PFSK-1 (cell line): Measurements from ENCODE around the gene TTF2.

Experiments
- FOXP2 ChIP-seq: optimal IDR thresholded peaks from 2 replicates; pipeline ENCODE3; 2011; ENCODE audit warnings: borderline replicate concordance, control low read depth, inconsistent platforms; ENCODE audit not compliant: insufficient read depth; ENCODE audit errors: extremely low read length, extremely low read depth
- POLR2AphosphoS5 ChIP-seq: IDR thresholded peaks from 2 replicates; pipeline ENCODE4 v1.6.1; 2012; ENCODE audit warnings: low read depth, mild to moderate bottlenecking, control low read depth, low read length, moderate library complexity
- SIN3A ChIP-seq: IDR thresholded peaks from 2 replicates; pipeline ENCODE4 v1.6.1; 2012; ENCODE audit warnings: mild to moderate bottlenecking, low read length, moderate library complexity, borderline replicate concordance; ENCODE audit not compliant: insufficient read depth
- TAF1 ChIP-seq: IDR thresholded peaks from 2 replicates; pipeline ENCODE4 v1.6.1; 2012; ENCODE audit warnings: low read length, control low read depth, borderline replicate concordance; ENCODE audit not compliant: insufficient read depth
- TF ChIP-seq, protein P1 (sequence below), 2 experiments: IDR thresholded peaks; 2 replicates each; pipeline versions ENCODE4 v1.6.1 to v1.8.0; 2011 to 2012; ENCODE audit warnings: low read depth in 2 of 2, low read length in 2 of 2, control low read depth in 1 of 2, inconsistent platforms in 1 of 2, mild to moderate bottlenecking in 1 of 2, moderate library complexity in 1 of 2; ENCODE audit not compliant: insufficient read depth in 1 of 2

Gene TTF2

DNA sequence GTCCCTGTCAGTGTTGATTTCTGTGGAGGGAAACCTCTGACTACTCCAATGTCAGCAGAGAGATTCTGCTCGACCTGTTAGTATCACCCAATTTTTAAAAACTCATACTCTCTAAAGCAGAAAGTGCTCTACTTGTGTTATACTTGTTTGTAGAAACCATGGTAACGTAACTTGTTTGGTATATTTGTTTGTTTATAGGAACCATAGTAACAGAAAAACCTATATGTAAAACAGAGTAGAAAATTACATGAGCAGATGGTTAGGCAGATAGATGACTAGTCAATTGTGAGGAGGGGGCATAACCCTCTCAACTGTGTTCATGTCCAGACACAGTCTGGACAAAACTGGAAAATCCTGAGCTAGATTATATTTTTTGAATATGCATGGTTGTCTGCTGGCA is 54.8 kb downstream of the TTF2 start:
- no peak for TF ChIP-seq SIN3A
- TF ChIP-seq TAF1: no peak
- no peak for TF ChIP-seq FOXP2
- no peak for TF ChIP-seq POLR2AphosphoS5
- TF ChIP-seq, protein P1, sequence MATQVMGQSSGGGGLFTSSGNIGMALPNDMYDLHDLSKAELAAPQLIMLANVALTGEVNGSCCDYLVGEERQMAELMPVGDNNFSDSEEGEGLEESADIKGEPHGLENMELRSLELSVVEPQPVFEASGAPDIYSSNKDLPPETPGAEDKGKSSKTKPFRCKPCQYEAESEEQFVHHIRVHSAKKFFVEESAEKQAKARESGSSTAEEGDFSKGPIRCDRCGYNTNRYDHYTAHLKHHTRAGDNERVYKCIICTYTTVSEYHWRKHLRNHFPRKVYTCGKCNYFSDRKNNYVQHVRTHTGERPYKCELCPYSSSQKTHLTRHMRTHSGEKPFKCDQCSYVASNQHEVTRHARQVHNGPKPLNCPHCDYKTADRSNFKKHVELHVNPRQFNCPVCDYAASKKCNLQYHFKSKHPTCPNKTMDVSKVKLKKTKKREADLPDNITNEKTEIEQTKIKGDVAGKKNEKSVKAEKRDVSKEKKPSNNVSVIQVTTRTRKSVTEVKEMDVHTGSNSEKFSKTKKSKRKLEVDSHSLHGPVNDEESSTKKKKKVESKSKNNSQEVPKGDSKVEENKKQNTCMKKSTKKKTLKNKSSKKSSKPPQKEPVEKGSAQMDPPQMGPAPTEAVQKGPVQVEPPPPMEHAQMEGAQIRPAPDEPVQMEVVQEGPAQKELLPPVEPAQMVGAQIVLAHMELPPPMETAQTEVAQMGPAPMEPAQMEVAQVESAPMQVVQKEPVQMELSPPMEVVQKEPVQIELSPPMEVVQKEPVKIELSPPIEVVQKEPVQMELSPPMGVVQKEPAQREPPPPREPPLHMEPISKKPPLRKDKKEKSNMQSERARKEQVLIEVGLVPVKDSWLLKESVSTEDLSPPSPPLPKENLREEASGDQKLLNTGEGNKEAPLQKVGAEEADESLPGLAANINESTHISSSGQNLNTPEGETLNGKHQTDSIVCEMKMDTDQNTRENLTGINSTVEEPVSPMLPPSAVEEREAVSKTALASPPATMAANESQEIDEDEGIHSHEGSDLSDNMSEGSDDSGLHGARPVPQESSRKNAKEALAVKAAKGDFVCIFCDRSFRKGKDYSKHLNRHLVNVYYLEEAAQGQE (IDR thresholded peaks at IDR 0.05; ENCODE audit: insufficient read depth in 1 of 2, low read depth in 2 of 2, low read length in 2 of 2): no peak

DNA sequence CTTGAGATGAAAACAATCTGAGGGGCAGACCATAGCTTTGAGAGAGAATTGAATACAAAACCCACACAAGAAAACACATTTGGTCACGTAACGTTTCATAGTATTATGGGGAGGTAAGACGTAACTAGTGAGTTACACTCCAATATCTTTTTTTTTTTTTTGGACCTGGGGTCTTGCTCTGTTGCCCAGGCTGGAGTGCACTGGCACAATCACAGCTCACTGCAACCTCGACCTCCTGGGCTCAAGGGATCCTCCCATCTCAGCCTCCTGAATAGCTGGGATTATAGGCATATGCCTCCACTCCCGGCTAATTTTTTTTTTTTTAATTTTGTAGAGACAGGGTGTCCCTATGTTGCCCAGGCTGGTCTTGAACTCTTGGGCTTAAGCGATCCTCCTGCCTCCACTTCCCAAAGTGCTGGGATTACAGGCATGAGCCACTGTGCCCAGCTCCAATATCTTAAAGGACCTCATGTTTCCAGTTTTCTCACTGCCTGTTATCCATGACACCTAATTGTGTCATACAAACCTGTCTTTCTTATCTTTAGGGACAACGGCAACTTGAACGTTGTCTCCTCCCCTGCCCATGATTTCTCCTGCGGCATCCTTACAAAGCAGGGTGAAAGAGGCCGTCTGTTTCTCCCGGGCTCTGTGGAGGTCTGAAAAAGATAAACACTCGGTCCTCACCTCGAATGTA is 56.1 kb downstream of the TTF2 start:
- no peak for TF ChIP-seq SIN3A
- TF ChIP-seq POLR2AphosphoS5: no peak
- no peak for TF ChIP-seq FOXP2
- TF ChIP-seq, protein P1 (IDR thresholded peaks at IDR 0.05; ENCODE audit: insufficient read depth in 1 of 2, low read depth in 2 of 2, low read length in 2 of 2): no peak
- TF ChIP-seq TAF1: no peak

DNA sequence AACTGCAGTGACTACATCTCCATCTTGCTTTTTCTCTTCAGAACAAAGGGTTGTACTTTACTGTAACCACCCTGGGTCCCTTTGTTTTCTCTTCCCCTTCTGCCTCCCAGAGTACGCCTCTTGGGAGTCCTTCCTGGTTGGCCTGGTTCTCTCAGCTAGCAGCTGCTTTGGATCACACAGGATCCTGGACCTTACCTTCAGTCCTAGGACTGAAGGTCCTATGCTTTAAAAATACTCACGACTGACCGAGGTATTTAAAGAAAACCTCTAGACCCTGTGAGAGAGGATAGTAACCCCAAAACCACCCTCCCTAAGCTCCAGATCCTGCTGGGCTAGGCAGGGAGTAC is 56.6 kb downstream of the TTF2 start:
- TF ChIP-seq FOXP2 (no peak), SIN3A (no peak), POLR2AphosphoS5 (no peak)
- TF ChIP-seq, protein P1 (IDR thresholded peaks at IDR 0.05; ENCODE audit: insufficient read depth in 1 of 2, low read depth in 2 of 2, low read length in 2 of 2): no peak

DNA sequence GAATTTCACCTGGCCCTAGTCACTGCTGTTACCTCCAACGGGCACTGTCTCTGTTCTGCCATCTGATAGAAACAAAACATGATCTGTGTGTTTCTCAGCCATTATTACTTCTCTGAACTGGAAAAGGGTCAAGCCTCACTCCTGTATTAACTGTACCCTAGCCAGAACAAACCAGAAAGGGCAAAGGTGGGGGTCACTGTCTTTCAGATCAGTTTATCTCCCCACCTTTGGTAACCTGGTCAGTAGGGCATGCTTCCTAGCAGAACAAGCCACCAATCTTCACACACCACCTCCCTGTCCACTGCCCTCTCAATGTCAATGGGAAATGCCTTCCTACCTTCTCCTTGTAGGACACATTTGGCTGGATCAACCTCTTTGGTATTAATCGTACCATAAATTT is 57.6 kb downstream of the TTF2 start:
- TF ChIP-seq SIN3A (no peak), FOXP2 (no peak), TAF1 (no peak), POLR2AphosphoS5 (no peak)
- TF ChIP-seq, protein P1 (IDR thresholded peaks at IDR 0.05; ENCODE audit: insufficient read depth in 1 of 2, low read depth in 2 of 2, low read length in 2 of 2): no peak
